Measurements from ENCODE around the gene FAM72A. TPM values are rescaled to one million over a fixed set of nuclear protein-coding genes. Genes with fewer than 3 reads are reported as not detected.
"Not testable (repeated sequence)": the region's sequence is repeated elsewhere in the genome, so short reads cannot be mapped to it uniquely, and the experiment has no call there.

Gene FAM72A
- total and polyA plus RNA-seq, 4 donors = 4.2 to 10.0 (median 7.1) TPM

DNA sequence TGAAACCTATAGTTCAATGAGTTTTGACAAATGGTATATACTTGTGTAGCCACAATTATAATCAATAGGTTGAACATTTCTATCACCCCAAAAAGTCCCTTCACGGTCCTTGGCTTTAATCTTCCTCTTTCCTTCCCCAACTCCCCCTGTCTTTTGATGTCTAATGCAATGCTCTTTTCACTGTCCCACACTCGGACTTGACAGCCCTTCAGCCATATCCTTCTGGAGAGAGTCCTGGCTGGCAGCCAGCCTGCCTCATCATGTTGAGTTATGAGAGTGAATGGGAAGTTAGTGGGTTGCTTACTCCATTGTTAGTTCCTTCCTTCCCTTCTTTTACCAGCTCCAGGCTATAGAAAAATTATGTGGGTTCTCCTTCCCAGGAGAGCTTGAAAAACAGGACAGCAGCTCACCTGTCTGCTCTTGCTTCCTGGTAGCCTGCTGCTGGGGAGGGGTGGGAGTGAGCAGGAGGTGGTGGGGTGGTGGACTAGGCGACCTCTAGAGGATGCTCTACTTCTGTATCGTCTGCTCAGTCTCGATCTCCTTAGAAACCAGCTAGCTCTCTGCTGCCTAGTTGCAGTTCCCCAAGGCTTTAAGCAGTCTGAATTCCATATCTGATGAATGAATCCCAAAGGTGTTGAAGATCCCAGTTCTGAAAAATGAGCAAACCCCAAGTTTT, 30.5 kb upstream of the FAM72A start:
- H3K4me3 ChIP-seq (ENCODE audit: low read depth, low read length); H3K27ac ChIP-seq (ENCODE audit: low read depth, low read length); H3K4me1 ChIP-seq (ENCODE audit: control insufficient read depth, insufficient read depth, low read length); H3K36me3 ChIP-seq (ENCODE audit: control insufficient read depth, insufficient read depth, low read length); H3K9me3 ChIP-seq (ENCODE audit: control insufficient read depth, insufficient read depth, low read length); H3K27me3 ChIP-seq (ENCODE audit: control insufficient read depth, insufficient read depth, low read length); DNase-seq (ENCODE audit: low read depth in 4 of 6, low spot score in 6 of 6): not testable (repeated sequence)
- no CpG with 5 or more reads among the region's 5 CpGs for WGBS (ENCODE audit: insufficient coverage)

DNA sequence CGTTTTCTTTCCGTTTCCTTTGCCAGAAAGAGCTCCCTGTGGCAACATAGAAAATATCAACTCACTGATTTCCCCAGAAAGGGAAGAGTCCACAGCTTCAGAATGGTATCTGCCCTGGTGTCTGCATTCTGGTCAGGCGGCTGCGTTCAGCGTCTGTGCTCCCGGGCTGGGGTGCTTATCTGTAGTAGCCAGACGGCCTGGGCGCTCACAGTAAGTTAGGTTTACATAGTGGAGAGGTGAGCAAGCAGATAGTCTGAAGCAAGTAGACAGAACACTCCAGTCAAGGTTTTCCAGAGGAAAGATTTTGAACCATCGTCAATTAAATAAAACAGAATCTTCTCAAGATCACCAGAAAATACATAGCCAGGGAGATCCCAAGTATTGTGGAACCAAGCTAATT, 29.4 kb upstream of the FAM72A start:
- DNase-seq (ENCODE audit: low read depth in 4 of 6, low spot score in 6 of 6); H3K4me3 ChIP-seq (ENCODE audit: low read depth, low read length); H3K9me3 ChIP-seq (ENCODE audit: control insufficient read depth, insufficient read depth, low read length); H3K4me1 ChIP-seq (ENCODE audit: control insufficient read depth, insufficient read depth, low read length); H3K27ac ChIP-seq (ENCODE audit: low read depth, low read length); H3K27me3 ChIP-seq (ENCODE audit: control insufficient read depth, insufficient read depth, low read length); H3K36me3 ChIP-seq (ENCODE audit: control insufficient read depth, insufficient read depth, low read length): not testable (repeated sequence)
- WGBS (ENCODE audit: insufficient coverage) = 85% methylated on average over 4 of the region's 9 CpGs

DNA sequence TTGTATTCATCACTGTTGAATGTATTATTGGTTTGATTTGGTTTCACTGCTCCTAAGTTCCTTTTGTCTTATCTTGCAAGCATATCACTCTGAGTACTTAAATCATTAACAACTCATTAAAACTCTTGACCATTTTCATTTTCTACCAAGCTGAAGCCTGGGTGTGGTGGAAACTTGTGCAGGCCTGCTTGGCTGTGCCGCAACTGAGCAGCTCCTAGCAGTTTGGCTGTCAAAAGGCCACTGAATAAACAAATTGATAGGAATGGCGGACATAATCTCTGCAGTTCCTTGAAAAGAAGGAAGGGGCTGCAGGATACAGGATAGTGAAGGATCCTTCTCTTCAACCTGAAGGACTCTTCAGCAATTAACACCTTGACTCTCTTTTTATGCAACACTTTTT, 26.6 kb upstream of the FAM72A start:
- H3K27me3 ChIP-seq (ENCODE audit: control insufficient read depth, insufficient read depth, low read length); H3K4me3 ChIP-seq (ENCODE audit: low read depth, low read length); H3K4me1 ChIP-seq (ENCODE audit: control insufficient read depth, insufficient read depth, low read length); H3K27ac ChIP-seq (ENCODE audit: low read depth, low read length); DNase-seq (ENCODE audit: low read depth in 4 of 6, low spot score in 6 of 6); H3K9me3 ChIP-seq (ENCODE audit: control insufficient read depth, insufficient read depth, low read length); H3K36me3 ChIP-seq (ENCODE audit: control insufficient read depth, insufficient read depth, low read length): not testable (repeated sequence)
- WGBS (ENCODE audit: insufficient coverage) = no CpG with 5 or more reads among the region's 2 CpGs

DNA sequence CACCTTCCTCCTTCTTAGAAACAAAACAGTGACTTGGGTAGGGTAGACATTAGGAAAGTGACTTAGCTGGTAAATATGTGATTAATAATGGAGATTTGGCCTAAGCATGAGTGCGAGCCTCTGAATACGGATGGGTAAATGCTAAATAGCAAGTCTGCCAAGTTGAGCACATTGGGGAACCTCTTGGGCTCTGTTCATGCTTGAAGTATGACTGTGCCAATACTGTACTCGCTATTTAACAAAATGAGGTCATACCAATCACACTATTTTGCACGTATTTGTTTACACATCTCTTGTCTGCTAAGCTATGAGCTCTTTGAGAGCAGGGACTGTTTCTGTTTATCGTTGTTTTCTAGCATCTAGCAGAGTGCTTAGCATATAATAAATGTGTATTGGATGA, 24.2 kb upstream of the FAM72A start:
- not testable (repeated sequence) for H3K36me3 ChIP-seq (ENCODE audit: control insufficient read depth, insufficient read depth, low read length); DNase-seq (ENCODE audit: low read depth in 4 of 6, low spot score in 6 of 6); H3K27me3 ChIP-seq (ENCODE audit: control insufficient read depth, insufficient read depth, low read length); H3K9me3 ChIP-seq (ENCODE audit: control insufficient read depth, insufficient read depth, low read length); H3K4me3 ChIP-seq (ENCODE audit: low read depth, low read length); H3K27ac ChIP-seq (ENCODE audit: low read depth, low read length); H3K4me1 ChIP-seq (ENCODE audit: control insufficient read depth, insufficient read depth, low read length)
- WGBS (ENCODE audit: insufficient coverage) = no CpG with 5 or more reads among the region's 5 CpGs

DNA sequence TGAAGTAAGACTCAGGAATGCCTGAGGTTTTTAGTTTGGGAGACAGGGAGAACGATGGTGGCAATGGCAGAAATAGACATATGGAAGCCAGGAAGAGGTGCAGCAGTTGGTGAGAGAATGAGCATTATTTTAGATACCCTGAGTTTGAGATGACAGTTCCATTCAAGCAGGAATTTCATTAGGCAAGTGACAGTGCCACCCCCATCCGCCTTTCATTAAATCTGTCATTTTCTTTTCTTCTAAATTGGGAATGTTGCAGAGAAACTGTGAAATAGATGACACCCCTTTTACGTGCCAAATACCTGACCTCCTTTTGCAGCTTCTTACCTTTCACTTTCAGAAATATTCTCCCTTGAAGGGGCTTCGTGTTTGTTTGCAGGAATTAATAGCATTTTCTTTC, 22.7 kb upstream of the FAM72A start:
- not testable (repeated sequence) for H3K9me3 ChIP-seq (ENCODE audit: control insufficient read depth, insufficient read depth, low read length); DNase-seq (ENCODE audit: low read depth in 4 of 6, low spot score in 6 of 6); H3K36me3 ChIP-seq (ENCODE audit: control insufficient read depth, insufficient read depth, low read length); H3K4me3 ChIP-seq (ENCODE audit: low read depth, low read length); H3K4me1 ChIP-seq (ENCODE audit: control insufficient read depth, insufficient read depth, low read length); H3K27me3 ChIP-seq (ENCODE audit: control insufficient read depth, insufficient read depth, low read length); H3K27ac ChIP-seq (ENCODE audit: low read depth, low read length)
- WGBS (ENCODE audit: insufficient coverage) = no CpG with 5 or more reads among the region's 4 CpGs

DNA sequence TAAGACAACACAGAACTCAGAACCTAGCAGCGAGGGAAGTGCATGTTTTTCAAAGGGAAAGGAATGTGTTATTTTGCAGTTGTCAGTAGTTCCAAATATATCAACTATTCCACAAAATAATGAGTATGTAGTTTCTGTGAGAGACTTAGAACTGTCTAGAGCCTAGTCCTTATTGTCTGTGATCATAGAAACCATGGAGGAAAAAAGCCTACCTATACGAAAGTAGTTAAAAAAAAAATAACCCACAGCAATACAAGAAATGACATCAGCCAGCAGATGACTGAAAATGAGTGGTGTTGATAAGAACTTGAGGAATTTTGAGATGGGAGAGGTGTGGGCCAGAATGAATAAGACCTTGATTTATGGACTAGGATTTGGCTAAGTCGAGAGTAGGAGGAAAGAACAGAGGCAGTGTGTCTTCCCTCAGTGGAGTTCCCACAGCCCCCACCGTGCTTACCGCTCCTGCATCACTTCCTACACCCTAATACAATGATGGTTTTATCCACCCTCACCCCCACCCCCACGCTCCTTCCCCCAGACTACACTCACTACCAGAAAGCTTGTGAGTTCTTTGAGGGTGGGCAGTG, 21.6 kb upstream of the FAM72A start:
- not testable (repeated sequence) for H3K4me1 ChIP-seq (ENCODE audit: control insufficient read depth, insufficient read depth, low read length); H3K36me3 ChIP-seq (ENCODE audit: control insufficient read depth, insufficient read depth, low read length); H3K9me3 ChIP-seq (ENCODE audit: control insufficient read depth, insufficient read depth, low read length); H3K27me3 ChIP-seq (ENCODE audit: control insufficient read depth, insufficient read depth, low read length); H3K27ac ChIP-seq (ENCODE audit: low read depth, low read length); H3K4me3 ChIP-seq (ENCODE audit: low read depth, low read length)
- WGBS (ENCODE audit: insufficient coverage) = no CpG with 5 or more reads among the region's 6 CpGs
- DNase-seq (ENCODE audit: low read depth in 4 of 6, low spot score in 6 of 6) = peak in 1 of 6 donors; percentile 0

DNA sequence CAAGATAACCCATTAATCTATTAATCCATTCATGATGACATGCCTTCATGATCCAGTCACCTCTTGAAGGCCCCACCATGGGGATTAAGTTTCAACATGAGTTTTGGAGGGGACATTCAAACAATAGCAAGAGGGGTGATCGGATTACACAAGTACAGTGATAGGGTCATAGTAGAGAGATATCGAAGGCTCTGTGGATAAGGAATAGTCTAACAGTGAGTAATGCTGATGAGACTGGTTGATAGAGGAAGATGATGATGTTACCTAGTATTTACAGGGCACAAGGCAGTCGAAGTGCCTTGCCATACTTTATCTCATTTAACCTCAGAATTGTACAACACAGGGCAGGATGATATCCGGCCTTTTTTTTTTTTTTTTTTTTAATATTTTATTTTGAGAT, 18.9 kb upstream of the FAM72A start:
- no CpG with 5 or more reads among the region's 4 CpGs for WGBS (ENCODE audit: insufficient coverage)
- not testable (repeated sequence) for DNase-seq (ENCODE audit: low read depth in 4 of 6, low spot score in 6 of 6); H3K27me3 ChIP-seq (ENCODE audit: control insufficient read depth, insufficient read depth, low read length); H3K4me3 ChIP-seq (ENCODE audit: low read depth, low read length); H3K36me3 ChIP-seq (ENCODE audit: control insufficient read depth, insufficient read depth, low read length); H3K9me3 ChIP-seq (ENCODE audit: control insufficient read depth, insufficient read depth, low read length); H3K27ac ChIP-seq (ENCODE audit: low read depth, low read length); H3K4me1 ChIP-seq (ENCODE audit: control insufficient read depth, insufficient read depth, low read length)

DNA sequence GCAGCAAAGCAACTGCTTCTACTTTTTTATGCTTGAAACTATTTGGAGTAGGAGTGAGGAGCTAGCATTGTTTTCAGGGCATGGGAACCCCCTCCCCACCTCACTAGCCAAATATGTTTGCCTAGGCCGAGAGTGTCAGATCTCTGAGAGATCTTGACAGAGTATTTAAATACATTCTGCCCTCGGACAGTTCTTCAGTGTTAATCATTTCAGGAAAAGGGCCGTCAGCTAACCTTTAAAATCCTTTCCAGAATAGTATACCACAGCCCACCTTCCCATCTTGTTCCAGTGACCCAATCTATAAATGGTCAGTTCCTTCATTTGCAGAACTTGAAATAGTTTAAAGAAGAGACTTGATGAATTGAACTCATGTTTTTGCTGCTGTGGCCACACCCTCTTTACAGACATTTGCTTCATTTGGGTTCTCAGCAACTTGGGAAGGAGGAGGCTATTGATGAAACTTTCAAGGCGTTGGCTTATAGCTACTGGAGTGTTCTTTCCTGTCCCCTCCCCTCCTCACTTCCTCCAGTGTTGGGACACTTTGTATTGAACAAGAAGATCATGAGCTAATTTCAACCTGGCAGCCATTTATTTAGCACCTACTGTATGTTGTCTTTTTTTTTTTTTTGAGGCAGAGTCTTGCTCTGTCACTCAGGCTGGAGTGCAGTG, 17.8 kb upstream of the FAM72A start:
- H3K36me3 ChIP-seq (ENCODE audit: control insufficient read depth, insufficient read depth, low read length); H3K27me3 ChIP-seq (ENCODE audit: control insufficient read depth, insufficient read depth, low read length); DNase-seq (ENCODE audit: low read depth in 4 of 6, low spot score in 6 of 6); H3K4me1 ChIP-seq (ENCODE audit: control insufficient read depth, insufficient read depth, low read length); H3K4me3 ChIP-seq (ENCODE audit: low read depth, low read length); H3K9me3 ChIP-seq (ENCODE audit: control insufficient read depth, insufficient read depth, low read length): not testable (repeated sequence)
- no CpG with 5 or more reads among the region's 4 CpGs for WGBS (ENCODE audit: insufficient coverage)
- peak overlapping the region; percentile 47 for H3K27ac ChIP-seq (ENCODE audit: low read depth, low read length)

DNA sequence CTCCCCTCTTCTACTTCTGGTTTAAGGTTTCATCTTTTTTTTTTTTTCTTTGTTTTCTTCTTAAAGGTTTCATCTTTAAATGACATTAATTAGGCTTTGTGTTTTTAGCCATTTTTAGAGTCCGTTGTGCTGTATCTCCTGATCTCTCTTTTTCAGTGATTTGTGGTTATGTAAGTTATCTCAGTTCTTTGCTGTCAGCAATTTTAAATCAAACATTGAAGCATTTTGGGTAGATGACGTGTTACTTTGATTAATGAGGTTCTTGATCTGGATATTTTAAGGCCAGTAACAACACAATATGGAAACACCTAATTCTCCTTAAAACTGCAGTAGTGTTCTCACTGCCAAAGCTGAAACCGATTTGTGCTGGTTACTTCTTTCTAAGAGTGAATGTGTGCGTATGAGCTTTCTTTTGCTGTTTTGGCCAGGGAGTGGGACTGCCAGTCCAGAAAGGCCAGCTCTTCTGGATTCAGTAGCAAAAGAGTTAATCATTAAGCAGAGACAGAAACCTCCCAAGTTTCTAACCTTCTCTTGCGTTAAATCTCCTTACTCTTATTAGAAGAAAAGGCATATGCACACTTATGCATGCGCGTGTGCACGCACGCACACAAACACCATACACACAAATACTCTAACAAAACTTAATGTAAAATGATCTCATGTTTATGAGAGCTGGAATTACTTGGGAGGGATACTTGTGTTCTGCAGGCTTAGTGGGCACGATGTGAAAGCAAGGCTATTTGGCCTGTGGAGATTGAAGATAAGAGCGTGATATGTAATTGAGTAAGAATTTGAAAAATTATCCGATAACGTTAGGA, 17.1 kb upstream of the FAM72A start:
- not testable (repeated sequence) for H3K4me1 ChIP-seq (ENCODE audit: control insufficient read depth, insufficient read depth, low read length); DNase-seq (ENCODE audit: low read depth in 4 of 6, low spot score in 6 of 6); H3K4me3 ChIP-seq (ENCODE audit: low read depth, low read length); H3K36me3 ChIP-seq (ENCODE audit: control insufficient read depth, insufficient read depth, low read length); H3K9me3 ChIP-seq (ENCODE audit: control insufficient read depth, insufficient read depth, low read length); H3K27me3 ChIP-seq (ENCODE audit: control insufficient read depth, insufficient read depth, low read length)
- WGBS (ENCODE audit: insufficient coverage) = no CpG with 5 or more reads among the region's 13 CpGs
- H3K27ac ChIP-seq (ENCODE audit: low read depth, low read length) = peak overlapping the region; percentile 47

Data from spinal cord (tissue), 10 donors.